ENCODE measurements around the gene POLR2H. TPM values are rescaled to one million over a fixed set of nuclear protein-coding genes. Genes with fewer than 3 reads are reported as not detected.

POLR2H gene
- total and polyA plus RNA-seq, 2 donors (not counting 1 experiment from before 2014, with no cell fraction given), result 60.4 to 106 TPM

- Mint-ChIP-seq H3K9me3 (ENCODE audit: insufficient read depth) (no peaks in the 10 kb centered on the region), H3K4me3 (no peak overlapping the region), H3K27ac (no peak overlapping the region), H3K27me3 (peaks cover 4% of the 10 kb centered on the region), H3K4me1 (no peaks in the 10 kb centered on the region)
- POLR2A ChIA-PET, result interaction anchor here (0.7 kb wide), 1 partner anchor 96 kb away, joined by 5 read pairs; no protein-coding TSS in a partner anchor
- peak; percentile 82 for TF ChIP-seq CTCF (IDR thresholded peaks at IDR 0.05)
- TF ChIP-seq EZH2 (IDR thresholded peaks at IDR 0.05; ENCODE audit: borderline replicate concordance, insufficient read depth, low read depth, low read length, poor library complexity, severe bottlenecking), result no peak
- no peaks in the 10 kb centered on the region for H3K36me3 ChIP-seq (replicated peaks in 1 of 2; ENCODE audit: control extremely low read depth in 1 of 2, control insufficient read depth in 1 of 2, extremely low read depth in 1 of 2, insufficient read depth in 2 of 2, low read length in 1 of 2)
- no peaks in the 10 kb centered on the region for H3K79me2 ChIP-seq (ENCODE audit: control insufficient read depth, insufficient read depth, low read length)
- no peak overlapping the region for H3K27ac ChIP-seq (ENCODE audit: low read length in 2 of 2)
- CTCF ChIA-PET, result interaction anchor here (0.6 to 4.0 kb wide), 7 partner anchors 43 to 524 kb away, joined by 3 to 54 read pairs (median 3); no protein-coding TSS in a partner anchor
- intact Hi-C loops (cut with micrococcal nuclease), result loop anchor here (1.0 kb wide), 1 partner anchor 96 kb away; no protein-coding TSS in a partner anchor
- ATAC-seq (ENCODE audit: low read depth), result peak; percentile 99
- 26% methylated on average over 10 of the region's 14 CpGs for WGBS (ENCODE audit: insufficient coverage)
- no peak overlapping the region for H2AFZ ChIP-seq (ENCODE audit: insufficient read depth, low read depth, low read length, poor library complexity, severe bottlenecking)
- H3K9me3 ChIP-seq (ENCODE audit: control extremely low read depth in 1 of 3, control insufficient read depth in 2 of 3, insufficient read depth in 1 of 3, low read length in 2 of 3), result no peaks in the 10 kb centered on the region
- no peak overlapping the region for H3K4me3 ChIP-seq (ENCODE audit: control extremely low read depth in 1 of 5, extremely low read depth in 1 of 5, insufficient read depth in 1 of 5, low read depth in 2 of 5, low read length in 4 of 5)
- peak; percentile 86 for DNase-seq
- H3K27me3 ChIP-seq (replicated peaks in 1 of 4; ENCODE audit: control extremely low read depth in 1 of 4, control insufficient read depth in 3 of 4, insufficient read depth in 4 of 4, low read length in 3 of 4), result no peaks in the 10 kb centered on the region
- H3K4me1 ChIP-seq (ENCODE audit: control insufficient read depth in 2 of 2, insufficient read depth in 2 of 2, low read length in 2 of 2), result no peaks in the 10 kb centered on the region
- no peak overlapping the region for H3K9ac ChIP-seq (ENCODE audit: low read length)
- H3K4me2 ChIP-seq (replicated peaks; ENCODE audit: low read depth, low read length, poor library complexity, severe bottlenecking), result no peak overlapping the region
- no peaks in the 10 kb centered on the region for H4K20me1 ChIP-seq (ENCODE audit: control insufficient read depth, insufficient read depth, low read length, poor library complexity, severe bottlenecking)
These were observed 56.3 kb downstream of the POLR2H start for GRCh38 chr3:184417619-184418327.

Small RNA genes lying within 50 kb of the gene (small RNA-seq; reads per million reads assigned to genes)
- 5,141 reads per million, percentile 99 among the genes with 10 or more reads in this experiment for gene SNORD66 (ENCODE audit: insufficient read length, low read depth, low replicate concordance)

Other genes starting within 250 kb of the POLR2H start
- gene EIF2B5, start 226.4 kb upstream of the POLR2H start, total RNA-seq, result 83.8 and 85.9 TPM in 2 replicates
- gene EIF2B5, start 226.4 kb upstream of the POLR2H start, polyA plus RNA-seq, result 73.2 and 77.1 TPM in 2 replicates
- 81.3 and 92.0 TPM in 2 replicates for gene DVL3, start 206.3 kb upstream of the POLR2H start, total RNA-seq
- 42.7 and 49.4 TPM in 2 replicates for gene DVL3, start 206.3 kb upstream of the POLR2H start, polyA plus RNA-seq
- gene AP2M1, start 186.9 kb upstream of the POLR2H start, total RNA-seq, result 191 and 207 TPM in 2 replicates
- 132 and 171 TPM in 2 replicates for gene AP2M1, start 186.9 kb upstream of the POLR2H start, polyA plus RNA-seq
- gene ABCF3, start 175.5 kb upstream of the POLR2H start, total RNA-seq, result 115 and 131 TPM in 2 replicates
- gene ABCF3, start 175.5 kb upstream of the POLR2H start, polyA plus RNA-seq, result 74.0 and 86.5 TPM in 2 replicates
- gene VWA5B2, start 132.1 kb upstream of the POLR2H start, total RNA-seq, result 0.37 TPM in 1 of 2 replicates, not detected in the other
- gene VWA5B2, start 132.1 kb upstream of the POLR2H start, polyA plus RNA-seq, result 0.09 and 0.10 TPM in 2 replicates
- 32.7 and 38.6 TPM in 2 replicates for gene ALG3, start 112.7 kb upstream of the POLR2H start, total RNA-seq
- gene ALG3, start 112.7 kb upstream of the POLR2H start, polyA plus RNA-seq, result 29.9 and 36.1 TPM in 2 replicates
- gene EEF1AKMT4, start 112.0 kb upstream of the POLR2H start, total RNA-seq, result 1.5 and 2.0 TPM in 2 replicates
- 0.61 and 2.5 TPM in 2 replicates for gene EEF1AKMT4, start 112.0 kb upstream of the POLR2H start, polyA plus RNA-seq
- gene CAMK2N2, start 100.2 kb upstream of the POLR2H start, total RNA-seq, result 0.29 TPM in 1 of 2 replicates, not detected in the other
- gene CAMK2N2, start 100.2 kb upstream of the POLR2H start, polyA plus RNA-seq, result not detected in 2 replicates
- gene ECE2, start 85.7 kb upstream of the POLR2H start, total RNA-seq, result not detected in 2 replicates
- not detected in 2 replicates for gene ECE2, start 85.7 kb upstream of the POLR2H start, polyA plus RNA-seq
- gene PSMD2, start 62.5 kb upstream of the POLR2H start, total RNA-seq, result 140 and 145 TPM in 2 replicates
- 79.4 and 119 TPM in 2 replicates for gene PSMD2, start 62.5 kb upstream of the POLR2H start, polyA plus RNA-seq
- gene EIF4G1, start 47.1 kb upstream of the POLR2H start, total RNA-seq, result 160 TPM in 2 replicates
- gene EIF4G1, start 47.1 kb upstream of the POLR2H start, polyA plus RNA-seq, result 65.8 and 111 TPM in 2 replicates
- 11.7 and 14.0 TPM in 2 replicates for gene FAM131A, start 24.1 kb upstream of the POLR2H start, total RNA-seq
- gene FAM131A, start 24.1 kb upstream of the POLR2H start, polyA plus RNA-seq, result 11.8 and 13.4 TPM in 2 replicates
- gene CLCN2, start 105 bp upstream of the POLR2H start, total RNA-seq, result 8.1 and 14.4 TPM in 2 replicates
- gene CLCN2, start 105 bp upstream of the POLR2H start, polyA plus RNA-seq, result 6.1 and 6.2 TPM in 2 replicates
- not detected in 2 replicates for gene THPO, start 16.5 kb downstream of the POLR2H start, total RNA-seq
- gene THPO, start 16.5 kb downstream of the POLR2H start, polyA plus RNA-seq, result not detected in 2 replicates
- gene CHRD, start 18.3 kb downstream of the POLR2H start, total RNA-seq, result not detected in 2 replicates
- 0.10 TPM in 1 of 2 replicates, not detected in the other for gene CHRD, start 18.3 kb downstream of the POLR2H start, polyA plus RNA-seq
- 0.07 TPM in 1 of 2 replicates, not detected in the other for gene EPHB3, start 200.1 kb downstream of the POLR2H start, total RNA-seq
- 0.06 and 0.43 TPM in 2 replicates for gene EPHB3, start 200.1 kb downstream of the POLR2H start, polyA plus RNA-seq